ENCODE measurements around the gene CES5A. TPM values are rescaled to one million over a fixed set of nuclear protein-coding genes. Genes with fewer than 3 reads are reported as not detected.

The CES5A gene
- total and polyA plus RNA-seq, 2 of the 8 experiments (the other 6 are each of a cell fraction or from before 2014, with no cell fraction given): not detected

GRCh38 chr16:55846598-55847346 lies 28.4 kb downstream of the CES5A start:
- Histone ChIP-seq H3K36me3 (ENCODE audit: control insufficient read depth in 2 of 4, insufficient read depth in 4 of 4, low read length in 3 of 4) (no peaks in the 10 kb centered on the region), H3K4me1 (replicated peaks in 1 of 4; ENCODE audit: control insufficient read depth in 3 of 4, insufficient read depth in 4 of 4, low read length in 3 of 4) (no peaks in the 10 kb centered on the region), H2BK15ac (ENCODE audit: low read length) (no peak overlapping the region), H4K20me1 (replicated peaks in 1 of 2; ENCODE audit: control insufficient read depth in 1 of 2, insufficient read depth in 2 of 2, low read length in 2 of 2) (no peaks in the 10 kb centered on the region), H2BK5ac (ENCODE audit: low read depth, low read length) (no peak overlapping the region), H2AK5ac (ENCODE audit: low read depth, low read length) (no peak overlapping the region), H3K4me2 (ENCODE audit: insufficient read depth in 1 of 2, low read depth in 2 of 2, low read length in 2 of 2) (no peak overlapping the region), H3K9me3 (ENCODE audit: insufficient read depth in 2 of 2, low read depth in 1 of 2, low read length in 1 of 2) (no peaks in the 10 kb centered on the region), H3K18ac (ENCODE audit: extremely low read depth, low read length) (no peak overlapping the region), H2BK120ac (replicated peaks; ENCODE audit: low read depth, low read length) (no peak overlapping the region), H2BK20ac (ENCODE audit: low read length) (no peak overlapping the region; the same call in 1 of the 2 replicates), H3K56ac (replicated peaks; ENCODE audit: insufficient read length, low read depth, low read length) (no peak overlapping the region), H3K14ac (ENCODE audit: insufficient read length) (no peak overlapping the region), H3K23me2 (ENCODE audit: low read depth, low read length) (no peaks in the 10 kb centered on the region; the same call in 1 of the 2 replicates), H3K9ac (replicated peaks in 1 of 4; ENCODE audit: extremely low read depth in 1 of 4, low read depth in 3 of 4, low read length in 3 of 4) (no peak overlapping the region), H2AFZ (ENCODE audit: low read length) (peak overlapping the region; percentile 63; the same call in 1 of the 2 replicates), H3K27ac (ENCODE audit: low read depth, low read length) (no peak overlapping the region), H3K4ac (replicated peaks; ENCODE audit: insufficient read length, low read depth, low read length) (no peak overlapping the region), H3K27me3 (replicated peaks in 1 of 4; ENCODE audit: control insufficient read depth in 3 of 4, extremely low read depth in 1 of 4, insufficient read depth in 3 of 4, low read length in 3 of 4) (no peaks in the 10 kb centered on the region), H4K5ac (ENCODE audit: insufficient read length, low read depth, low read length) (no peak overlapping the region), H3K79me2 (ENCODE audit: control insufficient read depth in 1 of 2, insufficient read depth in 2 of 2, low read length in 2 of 2) (no peaks in the 10 kb centered on the region), H4K8ac (ENCODE audit: extremely low read depth, insufficient read depth, low read length) (no peak overlapping the region), H4K91ac (replicated peaks; ENCODE audit: insufficient read length, low read length) (no peak overlapping the region), H3K23ac (ENCODE audit: insufficient read length) (no peak overlapping the region), H2BK12ac (ENCODE audit: low read depth, low read length) (no peak overlapping the region), H3K79me1 (ENCODE audit: low read depth, low read length) (no peaks in the 10 kb centered on the region), H3K4me3 (ENCODE audit: extremely low read depth in 1 of 4, insufficient read depth in 2 of 4, low read depth in 3 of 4, low read length in 4 of 4) (no peak overlapping the region)
- DNase-seq (ENCODE audit: low read depth in 1 of 2, low spot score in 2 of 2) (no peak), FAIRE-seq (no peak)
- CTCF ChIA-PET (ENCODE audit: partially characterized antibody): interaction anchor here (0.9 to 2.6 kb wide), 6 partner anchors 11 to 382 kb away, joined by 3 to 11 read pairs (median 4); no protein-coding TSS in a partner anchor
- 81% methylated on average over 11 of the region's 11 CpGs; no CpG with 5 or more reads in 1 of the 2 experiments for WGBS, 2 experiments (ENCODE audit: extremely low coverage in 1 of 2, insufficient coverage in 1 of 2, insufficient read length in 1 of 2, insufficient replicate concordance in 2 of 2, low coverage in 1 of 2, low lambda C conversion rate in 2 of 2, missing lambda C conversion rate in 1 of 2)
- TF ChIP-seq YY1 (IDR thresholded peaks at IDR 0.05; ENCODE audit: low read depth, low read length): no peak
- TF ChIP-seq KDM1A (IDR thresholded peaks at IDR 0.05; ENCODE audit: borderline replicate concordance, low read length): peak; percentile 79; the same call in 1 of the 2 replicates
- POLR2A ChIA-PET (ENCODE audit: partially characterized antibody): no interaction called here

Measured in H1 (cell line).